Stimulated activated CD4-positive, alpha-beta T cell treated with anti-CD3 and anti-CD28 coated beads, Interleukin-2, amount 100 ng/mL, for 4 hours (primary cell): ENCODE measurements around the gene CSH1.
"Not testable (repeated sequence)": the region's sequence is repeated elsewhere in the genome, so short reads cannot be mapped to it uniquely, and the experiment has no call there.

ENCODE experiments used
- DNase-seq: peaks from one replicate; pipeline ENCODE4 v3.0.0-alpha.2; 2020; ENCODE audit warnings: low read depth

CSH1 gene

DNA sequence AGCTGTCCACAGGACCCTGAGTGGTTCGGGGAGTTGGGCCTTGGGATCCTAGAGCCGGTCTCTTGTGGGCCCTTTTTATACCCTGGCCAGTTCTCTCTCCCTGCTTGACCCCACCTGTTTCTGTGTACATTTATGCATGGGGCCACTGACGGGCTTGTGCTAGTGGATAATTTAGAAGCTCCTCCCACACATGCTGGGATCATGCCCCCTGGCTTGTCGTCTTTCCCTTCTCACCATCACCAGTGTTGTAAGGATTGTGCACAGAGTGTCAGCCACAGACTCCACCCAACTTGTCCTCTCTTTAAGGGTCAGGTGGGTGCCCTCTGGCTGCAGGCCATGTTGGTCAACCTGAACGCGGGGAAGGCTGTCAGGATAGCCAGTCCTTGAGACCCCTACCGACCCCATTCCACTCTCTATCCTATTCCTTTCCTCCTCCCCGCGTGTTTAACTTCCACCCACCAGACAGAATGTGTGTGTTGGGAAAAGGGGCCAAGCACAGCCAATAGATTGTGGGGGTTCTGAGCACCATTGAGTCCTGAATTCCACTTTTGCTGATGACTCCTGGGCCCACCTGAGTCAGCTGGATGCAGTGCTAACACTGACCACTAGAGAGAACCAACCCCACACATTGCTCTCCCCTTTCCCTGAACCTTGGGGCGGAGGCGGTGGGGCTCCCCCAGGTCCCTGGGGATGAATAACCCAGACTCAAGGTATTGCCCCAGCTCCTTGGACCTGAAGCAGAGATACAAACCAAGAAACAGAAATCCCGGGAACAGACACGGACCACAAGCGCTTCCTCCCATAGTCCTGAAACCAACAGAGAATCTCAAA, at the start of gene CSH1:
TSS of gene CSH1 (minus strand) at position 51 of the 831 bp plus-strand sequence. CDS start 63 bp downstream, outside the sequence.
- DNase-seq, result not testable (repeated sequence)

DNA sequence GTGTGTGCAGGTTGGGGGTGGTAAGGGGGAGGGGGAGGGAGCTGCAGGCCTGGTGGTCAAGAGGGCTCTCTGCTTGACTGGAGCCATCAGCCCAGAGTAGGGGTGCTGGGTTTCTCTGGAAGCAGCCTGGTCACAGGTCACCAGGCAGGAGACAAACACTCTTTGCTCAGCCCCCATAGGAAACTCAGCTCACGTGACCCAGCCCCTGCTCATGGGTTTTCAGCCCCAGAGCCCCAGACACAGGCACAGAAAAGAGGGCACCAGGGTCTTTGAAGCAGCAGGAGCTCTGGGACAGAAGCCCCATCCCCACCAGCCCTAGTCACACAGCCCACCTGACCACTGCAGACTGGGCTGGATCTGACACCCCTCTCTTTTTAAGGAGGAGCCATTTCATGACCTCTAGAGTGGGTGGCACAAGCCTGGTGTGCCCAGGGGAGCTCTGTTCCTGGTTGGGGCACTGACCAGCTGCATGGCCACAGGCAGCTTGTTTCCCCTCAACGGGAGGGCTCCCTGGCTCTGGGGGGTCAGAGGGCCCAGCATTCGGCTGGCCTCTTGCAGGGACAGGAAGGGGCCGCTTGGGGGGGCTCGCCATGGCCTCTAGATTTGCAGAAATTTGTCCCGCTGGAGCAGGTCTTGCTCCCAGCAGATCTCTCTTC, 49.5 kb upstream of the CSH1 start:
- no peak for DNase-seq

- no peak for DNase-seq
Observed at GRCh38 chr17:63944736-63945499, 48.5 kb upstream of the CSH1 start.

- no peak for DNase-seq
Observed at GRCh38 chr17:63943745-63944144, 47.4 kb upstream of the CSH1 start.

GRCh38 chr17:63942309-63942985, 46.1 kb upstream of the CSH1 start:
- DNase-seq, result no peak

- DNase-seq, result no peak
Observed at GRCh38 chr17:63941751-63942150, 45.4 kb upstream of the CSH1 start.

DNA sequence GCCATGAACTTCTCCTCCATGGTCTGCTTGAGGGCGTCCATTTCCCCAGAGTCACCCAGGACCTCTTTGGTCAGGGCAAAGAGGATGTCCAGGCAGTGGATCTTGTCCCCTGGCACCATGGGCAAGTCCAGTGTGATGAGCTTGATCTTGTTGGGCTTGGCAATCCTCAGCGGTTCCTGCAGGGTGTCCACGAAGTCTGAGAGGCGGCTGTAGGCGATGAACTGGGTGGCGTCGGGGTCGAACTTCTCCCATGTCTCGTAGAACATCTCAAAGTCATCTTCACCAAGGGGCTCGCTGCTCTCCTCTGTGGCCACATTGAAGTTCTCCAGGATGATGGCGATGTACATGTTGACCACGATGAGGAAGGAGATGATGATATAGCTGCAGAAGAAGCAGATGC, 44.8 kb upstream of the CSH1 start:
- DNase-seq, result no peak

GRCh38 chr17:63940584-63940983, 44.2 kb upstream of the CSH1 start:
- DNase-seq, result no peak

- DNase-seq, result no peak
Observed at GRCh38 chr17:63939884-63940283, 43.5 kb upstream of the CSH1 start.

GRCh38 chr17:63939401-63939800, 43.0 kb upstream of the CSH1 start:
- DNase-seq, result no peak

- DNase-seq, result no peak
Observed at GRCh38 chr17:63937920-63938319, 41.5 kb upstream of the CSH1 start.

DNA sequence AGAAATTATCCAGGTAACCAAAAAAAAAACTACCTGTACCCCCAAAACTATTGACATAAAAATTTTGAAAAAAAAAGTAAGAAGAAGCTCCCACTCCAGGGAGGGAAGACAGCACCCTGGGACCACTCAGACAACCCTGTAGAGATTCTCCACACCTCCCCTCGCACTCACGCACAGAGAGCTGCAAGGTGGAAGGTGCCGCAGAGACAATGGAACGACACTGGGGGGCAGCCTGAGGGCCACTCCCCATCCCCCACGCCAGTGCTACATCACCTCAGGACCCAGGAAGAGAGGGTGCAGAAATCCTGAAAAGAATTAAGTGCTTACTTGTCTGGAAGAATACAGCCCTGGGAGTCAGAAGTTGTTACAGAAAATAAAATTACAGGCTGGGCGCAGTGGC, 40.9 kb upstream of the CSH1 start:
- no peak for DNase-seq

DNA sequence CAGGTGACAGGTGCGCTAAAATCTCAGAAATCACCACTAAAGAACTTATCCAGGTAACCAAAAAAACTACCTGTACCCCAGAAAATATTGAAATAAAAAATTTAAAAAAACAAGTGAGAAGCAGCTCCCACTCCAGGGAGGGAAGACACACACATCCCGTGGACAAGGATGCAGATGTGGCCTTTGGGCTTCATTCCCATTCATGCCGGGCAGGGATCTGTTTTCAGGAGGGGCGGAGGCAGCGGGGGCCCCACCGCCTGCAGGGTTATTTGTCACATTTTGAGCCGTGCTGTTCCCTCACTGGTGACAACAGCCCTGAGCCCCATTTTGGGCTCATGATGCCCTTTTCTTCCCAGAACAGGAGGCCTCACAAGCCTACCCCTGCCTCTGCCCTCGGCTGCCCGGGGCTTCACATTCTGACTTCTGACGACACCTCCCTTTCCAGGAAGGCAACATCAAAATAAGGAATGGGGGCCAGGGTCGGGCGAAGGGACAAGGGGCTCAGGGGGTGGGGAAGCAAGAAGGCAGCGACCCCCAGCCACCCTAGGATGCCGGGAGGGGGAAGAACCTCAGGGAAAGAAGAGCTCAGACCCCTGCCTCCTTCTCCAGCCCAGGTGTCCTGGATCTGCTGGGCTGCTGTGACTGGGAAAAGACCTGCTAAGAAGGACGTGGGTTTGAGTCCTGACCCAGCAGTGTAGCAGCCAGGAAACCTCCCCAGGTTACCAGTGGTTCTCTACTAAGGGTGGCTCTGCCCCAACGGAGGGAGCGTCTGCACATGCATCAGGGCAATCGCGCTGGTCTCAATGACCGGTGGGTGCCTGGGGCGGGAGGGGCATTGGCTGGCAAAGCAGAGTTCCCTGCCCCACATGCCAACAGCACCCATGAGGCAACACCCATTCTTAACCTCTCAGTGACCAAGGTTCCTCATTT, 38.1 kb upstream of the CSH1 start:
- DNase-seq, result no peak

DNA sequence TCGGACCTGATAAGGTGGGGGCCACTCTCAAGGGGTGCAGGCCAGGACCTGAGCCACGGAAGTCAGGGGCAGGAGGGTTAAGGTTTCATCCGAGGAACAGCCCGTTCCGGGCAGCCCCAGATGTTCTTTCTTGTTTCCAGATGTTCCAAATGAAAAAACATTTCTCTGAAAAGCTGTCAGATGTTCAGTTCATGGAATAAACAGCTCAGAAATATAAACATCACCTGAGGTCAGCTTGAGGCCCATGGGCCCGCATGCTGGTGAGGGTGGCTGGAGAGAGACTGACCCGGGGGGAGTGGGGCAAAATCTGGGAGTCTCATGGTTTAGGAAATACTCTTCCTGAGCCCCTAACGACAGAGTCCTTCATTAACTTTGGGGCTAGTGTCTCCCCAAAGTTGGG, 37.2 kb upstream of the CSH1 start:
- DNase-seq, result no peak

DNA sequence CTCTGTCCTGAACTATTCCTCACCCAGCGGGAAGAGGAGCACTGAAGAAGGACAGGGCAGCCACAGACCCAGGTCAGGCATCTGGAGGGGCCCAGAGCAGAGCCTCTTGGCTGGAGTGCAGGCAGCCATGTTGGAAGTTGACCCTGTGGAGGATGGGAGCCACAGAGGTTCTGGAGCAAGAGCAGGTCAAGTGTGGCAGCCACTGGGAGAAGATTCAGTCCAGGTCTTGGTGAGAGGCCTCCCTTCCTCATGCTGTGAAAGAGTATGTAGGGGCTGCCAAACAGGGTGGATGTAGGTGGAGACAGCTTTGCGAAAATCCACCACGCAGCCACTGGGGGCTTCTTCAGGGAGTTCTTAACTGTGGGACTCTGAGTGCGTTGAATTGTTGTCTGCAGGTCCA, 36.3 kb upstream of the CSH1 start:
- DNase-seq, result no peak

DNA sequence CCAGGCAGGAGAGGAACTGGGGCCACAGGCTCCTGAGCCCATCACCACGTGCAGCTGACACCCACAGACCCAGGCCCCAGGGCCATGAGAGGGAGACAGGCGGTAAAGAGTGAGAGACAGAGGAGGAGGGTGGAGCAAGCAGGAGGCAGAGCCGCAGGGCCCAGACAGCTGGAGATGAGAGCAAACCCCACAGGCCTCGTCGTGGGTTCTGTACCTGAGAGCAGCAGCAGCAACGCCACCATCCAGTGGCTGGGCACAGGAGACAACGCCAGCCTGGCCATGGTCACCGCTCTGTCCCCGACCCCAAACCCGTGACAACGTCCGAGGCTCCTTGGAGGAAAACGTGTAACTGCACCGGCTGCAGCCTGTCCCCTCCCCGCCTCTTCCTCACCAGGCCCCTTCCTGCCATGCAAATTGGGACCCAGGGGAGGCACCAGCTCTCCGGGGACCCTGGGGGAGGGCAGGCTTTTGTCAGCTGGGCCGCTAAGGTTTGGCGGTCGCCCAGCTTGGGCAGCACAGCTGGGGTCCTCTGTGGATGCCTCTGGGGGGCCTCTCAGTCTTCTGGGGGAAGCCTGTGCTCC, 35.7 kb upstream of the CSH1 start, which contains the start of gene CD79B:
TSS of gene CD79B (minus strand) at position 351 of the 581 bp plus-strand sequence. CDS start at position 281, 70 bp downstream.
- no peak for DNase-seq

- peak; percentile 29 for DNase-seq
Observed at GRCh38 chr17:63930951-63931575, 34.7 kb upstream of the CSH1 start.

GRCh38 chr17:63929860-63930766, 33.7 kb upstream of the CSH1 start:
- DNase-seq, result no peak
